ENCODE measurements around the gene OCA2.

DNA sequence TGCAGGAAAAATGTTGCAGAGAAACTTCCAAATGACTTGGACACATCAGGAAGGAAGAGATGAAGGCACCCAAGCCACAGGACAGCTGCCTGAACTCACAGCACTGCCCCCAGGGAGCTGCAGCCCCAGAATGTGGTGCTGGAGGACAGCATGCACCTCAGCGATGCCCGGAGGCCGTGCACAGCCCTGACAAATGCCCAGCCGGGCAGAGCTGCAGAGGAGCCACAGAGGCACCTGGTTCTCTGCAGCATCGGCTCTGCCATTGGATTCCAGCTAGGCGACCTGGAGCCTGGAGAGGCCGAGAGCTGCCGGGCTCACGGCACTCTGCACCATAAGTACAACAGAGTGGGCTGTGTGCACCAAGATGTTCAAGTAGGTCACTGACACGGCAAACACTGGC lies 97.5 kb downstream of the OCA2 start:
- TF ChIP-seq POLR2A (IDR thresholded peaks at IDR 0.05): no peak
- TF ChIP-seq, protein P1, sequence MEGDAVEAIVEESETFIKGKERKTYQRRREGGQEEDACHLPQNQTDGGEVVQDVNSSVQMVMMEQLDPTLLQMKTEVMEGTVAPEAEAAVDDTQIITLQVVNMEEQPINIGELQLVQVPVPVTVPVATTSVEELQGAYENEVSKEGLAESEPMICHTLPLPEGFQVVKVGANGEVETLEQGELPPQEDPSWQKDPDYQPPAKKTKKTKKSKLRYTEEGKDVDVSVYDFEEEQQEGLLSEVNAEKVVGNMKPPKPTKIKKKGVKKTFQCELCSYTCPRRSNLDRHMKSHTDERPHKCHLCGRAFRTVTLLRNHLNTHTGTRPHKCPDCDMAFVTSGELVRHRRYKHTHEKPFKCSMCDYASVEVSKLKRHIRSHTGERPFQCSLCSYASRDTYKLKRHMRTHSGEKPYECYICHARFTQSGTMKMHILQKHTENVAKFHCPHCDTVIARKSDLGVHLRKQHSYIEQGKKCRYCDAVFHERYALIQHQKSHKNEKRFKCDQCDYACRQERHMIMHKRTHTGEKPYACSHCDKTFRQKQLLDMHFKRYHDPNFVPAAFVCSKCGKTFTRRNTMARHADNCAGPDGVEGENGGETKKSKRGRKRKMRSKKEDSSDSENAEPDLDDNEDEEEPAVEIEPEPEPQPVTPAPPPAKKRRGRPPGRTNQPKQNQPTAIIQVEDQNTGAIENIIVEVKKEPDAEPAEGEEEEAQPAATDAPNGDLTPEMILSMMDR (IDR thresholded peaks at IDR 0.05 in 8 of 11, conservative IDR thresholded peaks at IDR 0.05 in 3 of 11): no peak
- no peak for TF ChIP-seq POLR2AphosphoS5 (IDR thresholded peaks at IDR 0.05)
